HUDEP-2 (cell line): ENCODE measurements around the gene ASRGL1.

Experiments
- DNase-seq, 76 experiments: peaks; one replicate each; lab custom pipeline; 2025; ENCODE audit not compliant: unreplicated experiment in 76 of 76; lab: John Stamatoyannopoulos, UW

The ASRGL1 gene

DNA sequence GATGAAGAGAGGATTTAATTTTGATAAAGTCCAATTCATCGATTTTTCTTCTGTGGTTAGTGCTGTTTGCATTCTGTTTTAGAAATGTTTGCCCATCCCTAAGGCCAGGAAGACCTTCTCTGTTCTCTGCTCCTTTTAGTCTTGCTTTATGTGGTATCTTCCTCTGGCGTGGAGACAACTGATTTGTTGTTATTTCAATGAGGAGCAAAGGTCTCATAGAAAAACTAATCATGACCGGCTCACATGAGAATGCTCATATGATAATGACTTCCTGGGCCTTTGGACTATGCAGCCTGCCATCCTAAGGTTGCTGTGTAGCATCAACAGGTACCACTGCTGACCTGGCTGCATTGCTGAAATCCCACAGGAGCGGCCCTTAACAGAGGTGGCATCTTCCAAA, 101.4 kb downstream of the ASRGL1 start:
- DNase-seq: no peak

GRCh38 chr11:62439785-62440602, 102.7 kb downstream of the ASRGL1 start:
- no peak for DNase-seq
